ENCODE results near the gene HEXD.

Gene HEXD

DNA sequence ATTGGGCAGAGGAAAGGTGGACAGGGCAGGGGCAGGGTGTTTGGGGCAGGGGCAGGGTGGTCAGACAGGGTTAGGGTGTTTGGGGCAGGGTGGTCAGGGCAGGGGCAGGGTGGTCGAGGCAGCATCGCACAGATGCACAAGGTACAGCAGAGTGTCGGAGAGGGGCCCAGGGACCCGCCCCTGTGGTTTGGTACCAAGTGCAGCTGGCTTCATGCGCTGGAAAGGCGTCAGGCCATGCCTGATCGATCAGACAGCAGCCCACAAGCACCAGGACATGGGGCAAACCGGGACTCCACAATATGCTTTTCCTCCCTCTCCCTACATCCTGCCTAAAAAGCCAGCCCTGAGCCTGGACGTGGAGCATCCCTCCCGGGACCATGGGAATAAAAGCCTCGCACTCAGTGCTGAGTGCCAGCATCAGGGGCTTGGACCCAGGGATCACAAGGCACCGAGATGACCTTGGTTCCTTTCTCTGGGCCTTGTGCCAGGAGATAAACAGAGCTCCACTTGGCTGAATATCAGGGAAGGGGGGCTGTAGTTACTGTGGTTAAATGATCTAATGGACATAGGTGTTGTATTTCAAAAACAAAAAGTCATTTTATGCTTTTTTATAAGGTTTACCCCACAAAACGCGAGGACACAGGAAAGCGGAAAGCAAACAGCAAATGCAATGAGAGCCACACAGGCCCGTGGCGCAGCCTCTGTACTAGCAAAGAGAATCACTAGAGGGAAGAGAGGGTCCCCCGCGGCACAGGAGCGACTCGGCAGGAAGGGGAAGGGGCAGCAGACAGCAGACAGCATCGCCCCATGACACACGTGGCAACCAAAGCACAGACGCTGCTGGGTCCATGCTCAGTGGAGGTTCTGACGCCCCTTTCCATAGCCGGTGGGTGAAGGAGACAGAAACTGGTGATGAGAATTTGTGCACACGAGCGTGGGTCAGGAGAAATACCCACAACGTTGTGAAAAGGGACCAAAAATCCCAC lies 5.3 kb upstream of the HEXD start:
- no peaks in the 10 kb centered on the region for H3K9me2 ChIP-seq (replicated peaks; ENCODE audit: control insufficient read depth, low read length)
- no peaks in the 10 kb centered on the region for H3K36me3 ChIP-seq (ENCODE audit: control insufficient read depth, low read length)
- no peaks in the 10 kb centered on the region for H3K27me3 ChIP-seq (ENCODE audit: control insufficient read depth, low read length)
- H3K4me1 ChIP-seq (ENCODE audit: control insufficient read depth, low read length): peaks cover 10% of the 10 kb centered on the region
- H3F3A ChIP-seq (ENCODE audit: control insufficient read depth, insufficient read depth): no peaks in the 10 kb centered on the region
- TF ChIP-seq, protein P1, sequence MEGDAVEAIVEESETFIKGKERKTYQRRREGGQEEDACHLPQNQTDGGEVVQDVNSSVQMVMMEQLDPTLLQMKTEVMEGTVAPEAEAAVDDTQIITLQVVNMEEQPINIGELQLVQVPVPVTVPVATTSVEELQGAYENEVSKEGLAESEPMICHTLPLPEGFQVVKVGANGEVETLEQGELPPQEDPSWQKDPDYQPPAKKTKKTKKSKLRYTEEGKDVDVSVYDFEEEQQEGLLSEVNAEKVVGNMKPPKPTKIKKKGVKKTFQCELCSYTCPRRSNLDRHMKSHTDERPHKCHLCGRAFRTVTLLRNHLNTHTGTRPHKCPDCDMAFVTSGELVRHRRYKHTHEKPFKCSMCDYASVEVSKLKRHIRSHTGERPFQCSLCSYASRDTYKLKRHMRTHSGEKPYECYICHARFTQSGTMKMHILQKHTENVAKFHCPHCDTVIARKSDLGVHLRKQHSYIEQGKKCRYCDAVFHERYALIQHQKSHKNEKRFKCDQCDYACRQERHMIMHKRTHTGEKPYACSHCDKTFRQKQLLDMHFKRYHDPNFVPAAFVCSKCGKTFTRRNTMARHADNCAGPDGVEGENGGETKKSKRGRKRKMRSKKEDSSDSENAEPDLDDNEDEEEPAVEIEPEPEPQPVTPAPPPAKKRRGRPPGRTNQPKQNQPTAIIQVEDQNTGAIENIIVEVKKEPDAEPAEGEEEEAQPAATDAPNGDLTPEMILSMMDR (IDR thresholded peaks at IDR 0.05; ENCODE audit: low read depth, low read length, poor library complexity, severe bottlenecking): no peak
- TF ChIP-seq EZH2phosphoT487 (IDR thresholded peaks at IDR 0.05; ENCODE audit: borderline replicate concordance, low read length): no peak
- H4K20me1 ChIP-seq (ENCODE audit: control insufficient read depth, insufficient read depth, low read depth, low read length): peaks cover 8% of the 10 kb centered on the region
- no peaks in the 10 kb centered on the region for H3K9me3 ChIP-seq (ENCODE audit: control insufficient read depth, insufficient read depth, low read length)
- H3K27ac ChIP-seq (ENCODE audit: low read depth, low read length): no peak overlapping the region
- peaks cover 6% of the 10 kb centered on the region for H3K79me2 ChIP-seq (ENCODE audit: control insufficient read depth, low read length)
- no peak overlapping the region for H3K4me2 ChIP-seq (ENCODE audit: low read length)
- H3K4me3 ChIP-seq (ENCODE audit: low read length): no peak overlapping the region

DNA sequence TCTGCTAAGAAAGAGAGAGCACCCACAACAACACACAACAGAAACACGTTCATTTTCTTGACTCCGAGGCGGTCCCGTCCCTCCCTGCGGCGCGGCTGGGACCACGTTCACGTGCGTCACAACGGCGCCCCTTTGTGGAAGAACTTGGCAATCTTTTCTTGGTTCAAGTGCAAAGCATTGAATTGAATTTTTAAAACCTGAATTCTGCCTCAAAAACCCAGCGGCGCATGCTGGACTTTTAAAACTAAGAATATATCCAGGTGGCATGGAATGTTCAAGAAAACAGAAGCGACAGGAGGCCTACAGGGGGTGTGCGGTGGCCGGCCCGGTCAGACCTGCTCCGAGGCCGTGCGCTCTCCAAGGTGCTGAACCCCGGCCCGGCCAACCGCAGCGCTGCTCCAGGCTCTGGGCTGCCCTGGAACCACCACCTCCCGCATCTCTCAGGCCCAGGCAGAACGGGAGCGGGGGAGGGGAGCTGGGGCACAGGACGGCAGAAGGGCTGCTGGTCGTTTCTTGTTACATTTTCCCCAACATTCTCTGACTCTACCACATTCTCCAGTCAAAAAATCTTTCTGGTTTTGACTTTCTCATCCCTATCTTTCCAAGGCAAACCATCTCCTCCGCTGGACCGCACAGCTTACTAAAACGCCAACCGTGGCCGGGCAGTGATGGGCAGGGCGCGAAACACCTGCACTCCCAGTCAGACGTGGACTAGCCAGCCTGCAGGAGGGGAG lies 3.4 kb upstream of the HEXD start:
- H3K4me2 ChIP-seq (ENCODE audit: low read length): no peak overlapping the region
- peaks cover 8% of the 10 kb centered on the region for H4K20me1 ChIP-seq (ENCODE audit: control insufficient read depth, insufficient read depth, low read depth, low read length)
- peaks cover 13% of the 10 kb centered on the region for H3K4me1 ChIP-seq (ENCODE audit: control insufficient read depth, low read length)

DNA sequence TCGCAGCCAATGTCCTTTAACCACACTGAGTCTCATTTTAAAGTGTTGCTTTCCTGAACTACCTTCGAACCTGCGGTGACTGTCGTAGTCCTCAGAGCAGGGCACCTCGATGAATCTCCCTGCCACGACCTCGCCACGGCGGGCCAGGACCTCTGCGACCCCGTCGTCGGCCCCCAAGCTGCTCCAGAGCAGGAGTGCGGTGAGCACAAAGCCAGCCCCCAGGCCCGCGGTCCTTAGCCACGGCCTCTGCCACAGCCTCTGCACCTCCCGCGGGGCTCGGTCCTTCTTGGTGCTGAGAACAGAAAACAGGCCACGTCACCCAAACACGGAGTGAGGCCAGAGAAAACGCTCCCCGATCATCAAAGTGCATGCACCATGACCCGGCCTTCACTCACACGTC lies 2.8 kb upstream of the HEXD start:
- H3K4me3 ChIP-seq (ENCODE audit: low read length): no peak overlapping the region
- H3K79me2 ChIP-seq (ENCODE audit: control insufficient read depth, low read length): peaks cover 16% of the 10 kb centered on the region
- peaks cover 8% of the 10 kb centered on the region for H4K20me1 ChIP-seq (ENCODE audit: control insufficient read depth, insufficient read depth, low read depth, low read length)
- H3K27me3 ChIP-seq (ENCODE audit: control insufficient read depth, low read length): no peaks in the 10 kb centered on the region
- no peaks in the 10 kb centered on the region for H3K9me2 ChIP-seq (replicated peaks; ENCODE audit: control insufficient read depth, low read length)
- no peaks in the 10 kb centered on the region; the same call in 1 of the 2 replicates for H3F3A ChIP-seq (ENCODE audit: control insufficient read depth, insufficient read depth)
- TF ChIP-seq EZH2phosphoT487 (IDR thresholded peaks at IDR 0.05; ENCODE audit: borderline replicate concordance, low read length): no peak
- TF ChIP-seq, protein P1 (IDR thresholded peaks at IDR 0.05; ENCODE audit: low read depth, low read length, poor library complexity, severe bottlenecking): no peak
- no peak overlapping the region for H3K27ac ChIP-seq (ENCODE audit: low read depth, low read length)
- peaks cover 17% of the 10 kb centered on the region for H3K4me1 ChIP-seq (ENCODE audit: control insufficient read depth, low read length)
- H3K36me3 ChIP-seq (ENCODE audit: control insufficient read depth, low read length): 0 out of 2 replicates have a peak, but pooled peaks cover 3% of the 10 kb centered on the region
- H3K9me3 ChIP-seq (ENCODE audit: control insufficient read depth, insufficient read depth, low read length): no peaks in the 10 kb centered on the region
- no peak overlapping the region for H3K4me2 ChIP-seq (ENCODE audit: low read length)

More for the DNA sequence above, 3.4 kb upstream of the HEXD start:
- Histone ChIP-seq H3K79me2 (ENCODE audit: control insufficient read depth, low read length) (peaks cover 16% of the 10 kb centered on the region), H3K9me3 (ENCODE audit: control insufficient read depth, insufficient read depth, low read length) (no peaks in the 10 kb centered on the region), H3F3A (ENCODE audit: control insufficient read depth, insufficient read depth) (no peaks in the 10 kb centered on the region; the same call in 1 of the 2 replicates), H3K36me3 (ENCODE audit: control insufficient read depth, low read length) (0 out of 2 replicates have a peak, but pooled peaks cover 2% of the 10 kb centered on the region), H3K27ac (ENCODE audit: low read depth, low read length) (no peak overlapping the region), H3K9me2 (replicated peaks; ENCODE audit: control insufficient read depth, low read length) (no peaks in the 10 kb centered on the region), H3K27me3 (ENCODE audit: control insufficient read depth, low read length) (no peaks in the 10 kb centered on the region), H3K4me3 (ENCODE audit: low read length) (no peak overlapping the region)
- TF ChIP-seq EZH2phosphoT487 (IDR thresholded peaks at IDR 0.05; ENCODE audit: borderline replicate concordance, low read length): no peak
- TF ChIP-seq, protein P1 (IDR thresholded peaks at IDR 0.05; ENCODE audit: low read depth, low read length, poor library complexity, severe bottlenecking): peak; percentile 83
